ENCODE measurements around the gene MAP2K7.

MAP2K7 gene

GRCh38 chr19:7934766-7935165 lies 31.1 kb downstream of the MAP2K7 start:
- 96% methylated on average over 21 of the region's 21 CpGs for WGBS
- no peak overlapping the region for H2AFZ ChIP-seq (ENCODE audit: low read depth, low read length)
- no peak overlapping the region for H2BK120ac ChIP-seq (ENCODE audit: low read depth, low read length)
- DNase-seq, result no peak
- peaks cover 5% of the 10 kb centered on the region for H3K4me1 ChIP-seq (ENCODE audit: control insufficient read depth, insufficient read depth, low read depth, low read length)
- H2BK15ac ChIP-seq (ENCODE audit: low read depth, poor library complexity, severe bottlenecking), result no peak overlapping the region
- no peak overlapping the region for H3K14ac ChIP-seq (ENCODE audit: low read length in 2 of 2)
- H3K23ac ChIP-seq (ENCODE audit: low read length in 2 of 2), result no peak overlapping the region
- no peak overlapping the region for H3K4me2 ChIP-seq (ENCODE audit: low read length, poor library complexity, severe bottlenecking)
- no peak overlapping the region for H2AK5ac ChIP-seq (ENCODE audit: low read length, severe bottlenecking)
- H3K27me3 ChIP-seq (ENCODE audit: control insufficient read depth in 1 of 2, insufficient read depth in 1 of 2, low read length in 2 of 2), result no peaks in the 10 kb centered on the region
- no peak overlapping the region for H3K4ac ChIP-seq (ENCODE audit: low read depth in 1 of 2, low read length in 2 of 2)
- no peak overlapping the region for H3K27ac ChIP-seq (ENCODE audit: low read length, poor library complexity, severe bottlenecking)
- no peak overlapping the region for H3K9ac ChIP-seq (ENCODE audit: low read length)
- peaks cover 26% of the 10 kb centered on the region for H3K79me1 ChIP-seq (replicated peaks; ENCODE audit: low read length, poor library complexity, severe bottlenecking)
- no peak overlapping the region for H3K4me3 ChIP-seq (ENCODE audit: insufficient read depth in 1 of 2, low read depth in 1 of 2, low read length in 2 of 2)
- peaks cover 80 to 83% of the 10 kb centered on the region in 2 experiments for H3K36me3 ChIP-seq (ENCODE audit: control insufficient read depth in 1 of 2, insufficient read depth in 2 of 2, low read depth in 1 of 2, low read length in 2 of 2)
- H2BK5ac ChIP-seq (ENCODE audit: low read depth, low read length, poor library complexity, severe bottlenecking), result no peak overlapping the region
- no peaks in the 10 kb centered on the region for H3K9me3 ChIP-seq (ENCODE audit: control insufficient read depth, low read length)
- no peak overlapping the region for H3K18ac ChIP-seq (ENCODE audit: low read depth in 1 of 2, low read length in 2 of 2)
- no peak overlapping the region for H2BK12ac ChIP-seq (ENCODE audit: low read length in 2 of 2)
- no peak overlapping the region for H4K91ac ChIP-seq (ENCODE audit: low read length)
- H4K8ac ChIP-seq (ENCODE audit: low read length), result no peak overlapping the region

GRCh38 chr19:7940841-7941240 lies 37.2 kb downstream of the MAP2K7 start:
- Histone ChIP-seq H3K23ac (ENCODE audit: low read length in 2 of 2) (no peak overlapping the region), H3K9ac (ENCODE audit: low read length) (no peak overlapping the region), H2BK120ac (ENCODE audit: low read depth, low read length) (no peak overlapping the region), H2BK12ac (ENCODE audit: low read length in 2 of 2) (no peak overlapping the region), H2AFZ (ENCODE audit: low read depth, low read length) (no peak overlapping the region), H4K91ac (ENCODE audit: low read length) (no peak overlapping the region), H3K4me1 (ENCODE audit: control insufficient read depth, insufficient read depth, low read depth, low read length) (peaks cover 8% of the 10 kb centered on the region), H2BK15ac (ENCODE audit: low read depth, poor library complexity, severe bottlenecking) (no peak overlapping the region), H3K4me2 (ENCODE audit: low read length, poor library complexity, severe bottlenecking) (no peak overlapping the region), H3K36me3 (ENCODE audit: control insufficient read depth in 1 of 2, insufficient read depth in 2 of 2, low read depth in 1 of 2, low read length in 2 of 2) (peaks cover 34 to 41% of the 10 kb centered on the region in 2 experiments), H2AK5ac (ENCODE audit: low read length, severe bottlenecking) (no peak overlapping the region), H4K8ac (ENCODE audit: low read length) (no peak overlapping the region), H3K27ac (ENCODE audit: low read length, poor library complexity, severe bottlenecking) (no peak overlapping the region), H3K9me3 (ENCODE audit: control insufficient read depth, low read length) (no peaks in the 10 kb centered on the region), H3K14ac (ENCODE audit: low read length in 2 of 2) (no peak overlapping the region), H3K4me3 (ENCODE audit: insufficient read depth in 1 of 2, low read depth in 1 of 2, low read length in 2 of 2) (no peak overlapping the region), H2BK5ac (ENCODE audit: low read depth, low read length, poor library complexity, severe bottlenecking) (no peak overlapping the region), H3K27me3 (ENCODE audit: control insufficient read depth in 1 of 2, insufficient read depth in 1 of 2, low read length in 2 of 2) (no peaks in the 10 kb centered on the region), H3K79me1 (replicated peaks; ENCODE audit: low read length, poor library complexity, severe bottlenecking) (peaks cover 37% of the 10 kb centered on the region), H3K4ac (ENCODE audit: low read depth in 1 of 2, low read length in 2 of 2) (no peak overlapping the region), H3K18ac (ENCODE audit: low read depth in 1 of 2, low read length in 2 of 2) (no peak overlapping the region)
- DNase-seq, result no peak
- WGBS, result over 99% methylated on average over 11 of the region's 13 CpGs

- Histone ChIP-seq H3K4me2 (ENCODE audit: low read length, poor library complexity, severe bottlenecking) (no peak overlapping the region), H3K23ac (ENCODE audit: low read length in 2 of 2) (no peak overlapping the region), H3K27me3 (ENCODE audit: control insufficient read depth in 1 of 2, insufficient read depth in 1 of 2, low read length in 2 of 2) (no peaks in the 10 kb centered on the region), H3K18ac (ENCODE audit: low read depth in 1 of 2, low read length in 2 of 2) (no peak overlapping the region), H2BK120ac (ENCODE audit: low read depth, low read length) (no peak overlapping the region), H3K79me1 (replicated peaks; ENCODE audit: low read length, poor library complexity, severe bottlenecking) (peaks cover 34% of the 10 kb centered on the region), H2BK12ac (ENCODE audit: low read length in 2 of 2) (no peak overlapping the region), H2AFZ (ENCODE audit: low read depth, low read length) (no peak overlapping the region), H4K8ac (ENCODE audit: low read length) (no peak overlapping the region), H2AK5ac (ENCODE audit: low read length, severe bottlenecking) (no peak overlapping the region), H3K36me3 (ENCODE audit: control insufficient read depth in 1 of 2, insufficient read depth in 2 of 2, low read depth in 1 of 2, low read length in 2 of 2) (peaks cover 23 to 29% of the 10 kb centered on the region in 2 experiments), H2BK5ac (ENCODE audit: low read depth, low read length, poor library complexity, severe bottlenecking) (no peak overlapping the region), H2BK15ac (ENCODE audit: low read depth, poor library complexity, severe bottlenecking) (no peak overlapping the region), H3K4me1 (ENCODE audit: control insufficient read depth, insufficient read depth, low read depth, low read length) (peaks cover 10% of the 10 kb centered on the region), H3K4me3 (ENCODE audit: insufficient read depth in 1 of 2, low read depth in 1 of 2, low read length in 2 of 2) (peak overlapping the region in 1 of 2 experiments; percentile 99), H4K91ac (ENCODE audit: low read length) (no peak overlapping the region), H3K14ac (ENCODE audit: low read length in 2 of 2) (no peak overlapping the region), H3K9ac (ENCODE audit: low read length) (peak overlapping the region; percentile 99), H3K4ac (ENCODE audit: low read depth in 1 of 2, low read length in 2 of 2) (no peak overlapping the region), H3K27ac (ENCODE audit: low read length, poor library complexity, severe bottlenecking) (no peak overlapping the region), H3K9me3 (ENCODE audit: control insufficient read depth, low read length) (no peaks in the 10 kb centered on the region)
- 93% methylated on average over 19 of the region's 19 CpGs for WGBS
- DNase-seq, result no peak
These were observed 38.4 kb downstream of the MAP2K7 start for GRCh38 chr19:7941895-7942596.

DNA sequence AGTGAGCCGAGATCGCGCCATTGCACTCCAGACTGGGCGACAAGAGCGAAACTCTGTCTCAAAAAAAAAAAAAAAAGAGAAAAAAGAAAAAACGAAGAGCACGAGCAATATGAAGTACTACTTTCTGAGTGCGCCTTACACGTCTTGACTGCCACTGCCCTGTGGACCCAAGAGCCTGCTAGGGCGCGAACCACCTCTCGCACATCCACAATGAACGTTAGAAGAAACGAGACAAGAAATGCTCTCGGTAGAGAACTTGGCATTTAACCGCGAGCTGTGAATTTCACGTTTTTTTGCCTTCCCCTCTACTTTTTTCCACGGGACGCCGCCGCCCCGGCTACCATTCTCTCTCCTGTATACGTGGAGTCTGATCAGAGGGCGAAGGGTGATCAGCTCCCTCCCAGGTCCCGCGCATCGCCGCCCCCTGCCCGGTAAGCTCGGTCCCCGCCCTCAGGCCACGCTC lies 39.3 kb downstream of the MAP2K7 start:
- Histone ChIP-seq H2BK15ac (ENCODE audit: low read depth, poor library complexity, severe bottlenecking) (peak overlapping the region; percentile 45), H2AK5ac (ENCODE audit: low read length, severe bottlenecking) (no peak overlapping the region), H3K14ac (ENCODE audit: low read length in 2 of 2) (peak overlapping the region; percentile 63 to 94), H2AFZ (ENCODE audit: low read depth, low read length) (peak overlapping the region; percentile 85), H4K8ac (ENCODE audit: low read length) (peak overlapping the region; percentile 96), H3K18ac (ENCODE audit: low read depth in 1 of 2, low read length in 2 of 2) (peak overlapping the region; percentile 88 to 99), H3K36me3 (ENCODE audit: control insufficient read depth in 1 of 2, insufficient read depth in 2 of 2, low read depth in 1 of 2, low read length in 2 of 2) (peaks cover 15 to 21% of the 10 kb centered on the region in 2 experiments), H4K91ac (ENCODE audit: low read length) (peak overlapping the region; percentile 80), H3K23ac (ENCODE audit: low read length in 2 of 2) (peak overlapping the region in 1 of 2 experiments; percentile 14), H2BK12ac (ENCODE audit: low read length in 2 of 2) (no peak overlapping the region), H3K9me3 (ENCODE audit: control insufficient read depth, low read length) (no peaks in the 10 kb centered on the region), H2BK5ac (ENCODE audit: low read depth, low read length, poor library complexity, severe bottlenecking) (peak overlapping the region; percentile 46), H3K79me1 (replicated peaks; ENCODE audit: low read length, poor library complexity, severe bottlenecking) (peaks cover 30% of the 10 kb centered on the region), H2BK120ac (ENCODE audit: low read depth, low read length) (peak overlapping the region; percentile 55), H3K4me2 (ENCODE audit: low read length, poor library complexity, severe bottlenecking) (peak overlapping the region; percentile 81), H3K9ac (ENCODE audit: low read length) (peak overlapping the region; percentile 99), H3K27ac (ENCODE audit: low read length, poor library complexity, severe bottlenecking) (peak overlapping the region; percentile 82), H3K4me3 (ENCODE audit: insufficient read depth in 1 of 2, low read depth in 1 of 2, low read length in 2 of 2) (peak overlapping the region; percentile 92 to 99), H3K4ac (ENCODE audit: low read depth in 1 of 2, low read length in 2 of 2) (peak overlapping the region; percentile 84), H3K27me3 (ENCODE audit: control insufficient read depth in 1 of 2, insufficient read depth in 1 of 2, low read length in 2 of 2) (no peaks in the 10 kb centered on the region), H3K4me1 (ENCODE audit: control insufficient read depth, insufficient read depth, low read depth, low read length) (peaks cover 10% of the 10 kb centered on the region)
- DNase-seq, result no peak
- WGBS, result 10% methylated on average over 33 of the region's 33 CpGs
